HepG2 (cell line): ENCODE results near the gene CCNA2. TPM values are rescaled to one million over a fixed set of nuclear protein-coding genes. Genes with fewer than 3 reads are reported as not detected.

ENCODE experiments used
- FUBP1 ChIP-seq: sonication (generic); formaldehyde crosslinking; IDR thresholded peaks from 2 replicates; pipeline ENCODE4 v1.5.1; 2020; ENCODE audit warnings: missing genetic modification reagents, mild to moderate bottlenecking, borderline replicate concordance
- HDAC1 ChIP-seq: sonication (generic); formaldehyde crosslinking; IDR thresholded peaks from 2 replicates; pipeline ENCODE4 v1.5.1; 2020; ENCODE audit warnings: mild to moderate bottlenecking, missing genetic modification reagents
- HDAC2 ChIP-seq: sonication (generic); formaldehyde crosslinking; IDR thresholded peaks from 2 replicates; pipeline ENCODE4 v1.4.0; 2020; ENCODE audit warnings: missing genetic modification reagents
- JUND ChIP-seq: sonication (generic); formaldehyde crosslinking; IDR thresholded peaks from 2 replicates; pipeline ENCODE4 v1.8.0; 2022; ENCODE audit warnings: mild to moderate bottlenecking, missing genetic modification reagents
- KLF13 ChIP-seq: sonication (generic); formaldehyde crosslinking; IDR thresholded peaks from 2 replicates; pipeline ENCODE4 v1.4.0; 2020; ENCODE audit warnings: mild to moderate bottlenecking, missing genetic modification reagents
- NR2F2 ChIP-seq: IDR thresholded peaks from 2 replicates; pipeline ENCODE4 v1.6.1; 2012; ENCODE audit warnings: low read depth, inconsistent platforms, borderline replicate concordance
- PAWR ChIP-seq: sonication (generic); formaldehyde crosslinking; IDR thresholded peaks from 2 replicates; pipeline ENCODE4 v1.4.0; 2020; ENCODE audit warnings: missing genetic modification reagents, mild to moderate bottlenecking, borderline replicate concordance
- PAXIP1 ChIP-seq: sonication (generic); formaldehyde crosslinking; conservative IDR thresholded peaks from 2 replicates; pipeline ENCODE4 v1.4.0; 2020; ENCODE audit warnings: mild to moderate bottlenecking, missing genetic modification reagents, moderate library complexity
- RFXAP ChIP-seq: sonication (generic); formaldehyde crosslinking; IDR thresholded peaks from 2 replicates; pipeline ENCODE4 v1.4.0; 2020; ENCODE audit warnings: missing genetic modification reagents, borderline replicate concordance
- SOX5 ChIP-seq: IDR thresholded peaks from 2 replicates; pipeline ENCODE4 v1.6.1; 2016; ENCODE audit warnings: borderline replicate concordance
- SRY ChIP-seq: sonication (generic); formaldehyde crosslinking; IDR thresholded peaks from 2 replicates; pipeline ENCODE4 v1.8.0; 2022; ENCODE audit warnings: mild to moderate bottlenecking, missing genetic modification reagents
- TIGD3 ChIP-seq: sonication (generic); formaldehyde crosslinking; IDR thresholded peaks from 2 replicates; pipeline ENCODE4 v1.5.1; 2020; ENCODE audit warnings: mild to moderate bottlenecking, missing genetic modification reagents, borderline replicate concordance
- U2AF2 ChIP-seq: fragments of 200-400 bp; formaldehyde crosslinking; IDR thresholded peaks from 2 replicates; pipeline ENCODE4 v1.6.1; 2017; ENCODE audit warnings: low read depth, mild to moderate bottlenecking, low read length
- ZFP36L1 ChIP-seq: sonication (generic); formaldehyde crosslinking; IDR thresholded peaks from 2 replicates; pipeline ENCODE4 v1.8.0; 2022; ENCODE audit warnings: mild to moderate bottlenecking, missing genetic modification reagents, moderate library complexity
- ZNF142 ChIP-seq: sonication (generic); formaldehyde crosslinking; IDR thresholded peaks from 2 replicates; pipeline ENCODE4 v1.4.0; 2020; ENCODE audit warnings: missing genetic modification reagents
- ZNF207 ChIP-seq: fragments of 450-650 bp; IDR thresholded peaks from 2 replicates; pipeline ENCODE4 v1.6.1; 2016; ENCODE audit warnings: antibody characterized with exemption, borderline replicate concordance
- ZNF33A ChIP-seq: sonication (generic); formaldehyde crosslinking; IDR thresholded peaks from 2 replicates; pipeline ENCODE4 v1.5.1; 2020; ENCODE audit warnings: missing genetic modification reagents, mild to moderate bottlenecking, moderate library complexity, borderline replicate concordance
- polyA plus RNA-seq, 8 experiments: library from polyadenylated mRNA; depleted of rRNA in 3 of 8; stranded (reverse) in 7 of 8; unstranded in 1 of 8; fragments of >200 nt; fragmentation: Illumina TruSeq in 4 of 8; extraction: Trizol in 4 of 8; gene quantifications; 2 replicates each; pipeline versions ENCODE4 v1.2.1 to v1.2.3, GENCODE V29; 2011 to 2016; ENCODE audit warnings: low read depth in 4 of 8, missing spikeins in 1 of 8, mixed read lengths in 1 of 8; ENCODE audit not compliant: insufficient read depth in 1 of 8
- total RNA-seq, 5 experiments: library from RNA; depleted of rRNA; stranded (reverse); fragments of >200 nt; fragmentation: Illumina TruSeq; extraction: Trizol; gene quantifications; 2 replicates each; pipeline ENCODE4 v1.2.3, GENCODE V29; 2016; ENCODE audit warnings: low read depth in 1 of 5

Gene CCNA2
- total and polyA plus RNA-seq, 2 of the 13 experiments (the other 11 are each of a cell fraction or from before 2014, with no cell fraction given) = 31.3 to 105 TPM

GRCh38 chr4:121823505-121824170 lies at the start of gene CCNA2 (continued):
- TF ChIP-seq ZNF142 (no peak), SRY (CRISPR knock-in tag) (peak; percentile 82; the same call in 1 of the 2 replicates), ZNF207 (no peak), FUBP1 (CRISPR knock-in tag) (no peak), HDAC1 (CRISPR knock-in tag) (peak; percentile 100), SOX5 (CRISPR knock-in tag) (no peak), JUND (no peak), HDAC2 (CRISPR knock-in tag) (peak; percentile 76), ZNF33A (CRISPR knock-in tag) (no peak), U2AF2 (no peak), NR2F2 (no peak; the same call in 1 of the 2 replicates), ZFP36L1 (peak; percentile 91), KLF13 (CRISPR knock-in tag) (no peak), PAWR (CRISPR knock-in tag) (no peak), TIGD3 (CRISPR knock-in tag) (no peak), RFXAP (CRISPR knock-in tag) (no peak; the same call in 1 of the 2 replicates), PAXIP1 (CRISPR knock-in tag) (peak; percentile 39)
